AML-193 (cell line): ENCODE data around the gene EXOC3.
"Not testable (repeated sequence)": the region's sequence is repeated elsewhere in the genome, so short reads cannot be mapped to it uniquely, and the experiment has no call there.

ENCODE experiments used
- DNase-seq, 2 experiments: peaks; one replicate each; lab custom pipeline; 2025; lab: John Stamatoyannopoulos, UW

The EXOC3 gene

GRCh38 chr5:485946-486491 lies 43.0 kb downstream of the EXOC3 start:
- DNase-seq, result no peak

GRCh38 chr5:486597-486996 lies 43.6 kb downstream of the EXOC3 start:
- not testable (repeated sequence) for DNase-seq

GRCh38 chr5:488241-488640 lies 45.3 kb downstream of the EXOC3 start:
- no peak for DNase-seq

GRCh38 chr5:488744-489688 lies 46.0 kb downstream of the EXOC3 start:
- DNase-seq, result no peak

GRCh38 chr5:489689-490080 lies 46.7 kb downstream of the EXOC3 start:
- no peak for DNase-seq

- no peak for DNase-seq
Observed at GRCh38 chr5:490116-491106, 47.4 kb downstream of the EXOC3 start.

GRCh38 chr5:491119-491855 lies 48.3 kb downstream of the EXOC3 start:
- no peak for DNase-seq

GRCh38 chr5:491856-492155 lies 48.8 kb downstream of the EXOC3 start:
- DNase-seq, result no peak

GRCh38 chr5:492314-492893 lies 49.4 kb downstream of the EXOC3 start:
- DNase-seq, result no peak

GRCh38 chr5:493119-493701 lies 50.2 kb downstream of the EXOC3 start:
- DNase-seq, result no peak

- DNase-seq, result no peak
Observed at GRCh38 chr5:493758-494157, 50.8 kb downstream of the EXOC3 start.

GRCh38 chr5:494667-495255 lies 51.8 kb downstream of the EXOC3 start:
- DNase-seq, result no peak

- no peak for DNase-seq
Observed at GRCh38 chr5:496028-496427, 53.1 kb downstream of the EXOC3 start.

- DNase-seq, result no peak
Observed at GRCh38 chr5:497090-497700, 54.2 kb downstream of the EXOC3 start.

GRCh38 chr5:497871-498509 lies 55.0 kb downstream of the EXOC3 start:
- DNase-seq, result no peak

GRCh38 chr5:499233-500209 lies 56.5 kb downstream of the EXOC3 start:
- DNase-seq, result no peak

- no peak for DNase-seq
Observed at GRCh38 chr5:500491-500890, 57.5 kb downstream of the EXOC3 start.

GRCh38 chr5:501105-501830 lies 58.3 kb downstream of the EXOC3 start:
- DNase-seq, result no peak
